Sigmoid colon (tissue), 7 donors: Measurements from ENCODE around the gene MFSD6L. TPM values are rescaled to one million over a fixed set of nuclear protein-coding genes. Genes with fewer than 3 reads are reported as not detected.

Experiments used
- DNase-seq: peaks from one replicate; pipeline ENCODE4 v3.0.0-alpha.2; 2019
- H3K27ac ChIP-seq, 4 donors: fragments of 200-600 bp; sonication (generic); one replicate each; pipeline ENCODE4 v1.5.1; 2016 to 2019; ENCODE audit warnings: mild to moderate bottlenecking in 1 of 4
- H3K27me3 ChIP-seq, 3 donors: fragments of 200-600 bp; sonication (generic); one replicate each; pipeline ENCODE4 v1.5.1; 2019; ENCODE audit warnings: mild to moderate bottlenecking in 1 of 3
- H3K36me3 ChIP-seq, 4 donors: fragments of 200-600 bp; sonication (generic); one replicate each; pipeline ENCODE4 v1.5.1; 2016 to 2019
- H3K4me1 ChIP-seq, 4 donors: fragments of 200-600 bp; sonication (generic); one replicate each; pipeline ENCODE4 v1.5.1; 2017 to 2019
- H3K4me3 ChIP-seq, 4 donors: fragments of 200-600 bp; sonication (generic); one replicate each; pipeline ENCODE4 v1.5.1; 2017 to 2019; ENCODE audit warnings: mild to moderate bottlenecking in 2 of 4, moderate library complexity in 1 of 4
- H3K9me3 ChIP-seq, 4 donors: fragments of 200-600 bp in 3 of 4; sonication (generic) in 3 of 4; one replicate each; pipeline versions ENCODE4 v1.5.1 to v1.6.1; 2013 to 2019
- CTCF ChIP-seq, 4 experiments: fragments of 450-650 bp in 3 of 4; fragments of 200-600 bp in 1 of 4; IDR thresholded peaks; one replicate each; pipeline ENCODE4 v1.5.1; 2016 to 2019; ENCODE audit warnings: antibody characterized with exemption in 4 of 4, mild to moderate bottlenecking in 3 of 4, moderate library complexity in 2 of 4
- EP300 ChIP-seq, 4 donors: sonication (generic); formaldehyde crosslinking; IDR thresholded peaks; one replicate each; pipeline ENCODE4 v1.6.1; 2017; ENCODE audit warnings: antibody characterized with exemption in 4 of 4
- POLR2A ChIP-seq, 2 donors: fragments of 450-650 bp; IDR thresholded peaks; one replicate each; pipeline ENCODE4 v1.6.1; 2016; ENCODE audit warnings: antibody characterized with exemption in 2 of 2, mild to moderate bottlenecking in 2 of 2, moderate library complexity in 2 of 2
- POLR2AphosphoS5 ChIP-seq, 4 donors: sonication (generic); formaldehyde crosslinking; IDR thresholded peaks; one replicate each; pipeline ENCODE4 v1.6.1; 2017; ENCODE audit warnings: antibody characterized with exemption in 4 of 4
- WGBS, 2 donors: extraction: QIAGEN DNeasy Blood & Tissue Kit; methylation state at CpG; one replicate each; pipeline ENCODE4 v1.1.7; 2013; 5-methylcytosine and 5-hydroxymethylcytosine counted together
- intact Hi-C: fragments of 100-400 bp; cut with DNase I; formaldehyde crosslinking; loops from one replicate; pipeline ENCODE4 v1.15.1; 2023
- polyA plus RNA-seq, 3 donors: library from polyadenylated mRNA; stranded (reverse); fragments of 200-250 nt; gene quantifications; one replicate each; pipeline ENCODE4 v1.2.3, GENCODE V29; 2013
- total RNA-seq, 4 donors: library from RNA; depleted of rRNA; stranded (reverse); fragments of >200 nt; gene quantifications; one replicate each; pipeline ENCODE4 v1.1.0, GENCODE V29; 2016
- donor health status: healthy with polysubstance abuse.
- donor health status: Bipolar disorder and iron deficiency.
- donor health status: healthy.

Gene MFSD6L
- total and polyA plus RNA-seq, 7 donors, result 0.69 to 4.9 (median 1.2) TPM; not detected in 4

GRCh38 chr17:8782176-8782575 lies 17.0 kb downstream of the MFSD6L start:
- no peak for TF ChIP-seq POLR2A (IDR thresholded peaks at IDR 0.05)
- no peaks in the 10 kb centered on the region for H3K9me3 ChIP-seq
- no peaks in the 10 kb centered on the region for H3K4me1 ChIP-seq
- no peak overlapping the region for H3K27ac ChIP-seq
- no peak for DNase-seq
- H3K36me3 ChIP-seq, result no peaks in the 10 kb centered on the region
- 94% methylated on average over 1 of the region's 1 CpG for WGBS, 2 donors
- H3K4me3 ChIP-seq, result no peak overlapping the region
- intact Hi-C loops, result no loop called here
- no peaks in the 10 kb centered on the region for H3K27me3 ChIP-seq

- Histone ChIP-seq H3K27ac (no peak overlapping the region), H3K4me1 (no peaks in the 10 kb centered on the region), H3K27me3 (no peaks in the 10 kb centered on the region), H3K36me3 (no peaks in the 10 kb centered on the region), H3K4me3 (no peak overlapping the region), H3K9me3 (no peaks in the 10 kb centered on the region)
- TF ChIP-seq POLR2AphosphoS5 (IDR thresholded peaks at IDR 0.05) (no peak), EP300 (IDR thresholded peaks at IDR 0.05) (no peak), POLR2A (IDR thresholded peaks at IDR 0.05) (no peak)
- intact Hi-C loops, result no loop called here
- no peak for DNase-seq
- WGBS, 2 donors, result 87 to 89% methylated on average over 4 of the region's 4 CpGs
These were observed 17.4 kb downstream of the MFSD6L start for GRCh38 chr17:8781776-8782175.

- Histone ChIP-seq H3K27me3 (peaks cover 0 to 4% (median 0%) of the 10 kb centered on the region in 3 donors), H3K9me3 (peaks cover 0 to 2% (median 0%) of the 10 kb centered on the region in 4 donors), H3K4me3 (no peak overlapping the region), H3K27ac (no peak overlapping the region), H3K4me1 (no peaks in the 10 kb centered on the region), H3K36me3 (no peaks in the 10 kb centered on the region)
- no peak for DNase-seq
- WGBS, 2 donors, result 66 to 93% methylated on average over 1 of the region's 1 CpG
- TF ChIP-seq EP300 (IDR thresholded peaks at IDR 0.05), result no peak
- intact Hi-C loops, result no loop called here
These were observed 22.3 kb downstream of the MFSD6L start for GRCh38 chr17:8776881-8777280.

- H3K27ac ChIP-seq, result no peak overlapping the region
- TF ChIP-seq CTCF (IDR thresholded peaks at IDR 0.05), result no peak
- TF ChIP-seq EP300 (IDR thresholded peaks at IDR 0.05), result no peak
- TF ChIP-seq POLR2AphosphoS5 (IDR thresholded peaks at IDR 0.05), result no peak
- TF ChIP-seq POLR2A (IDR thresholded peaks at IDR 0.05), result no peak
These were observed 22.9 kb downstream of the MFSD6L start for GRCh38 chr17:8776248-8776647.

GRCh38 chr17:8766731-8767130 lies 32.4 kb downstream of the MFSD6L start:
- WGBS, 2 donors, result 86 to 91% methylated on average over 2 of the region's 2 CpGs
- Histone ChIP-seq H3K27ac (no peak overlapping the region), H3K36me3 (no peaks in the 10 kb centered on the region), H3K4me3 (no peak overlapping the region), H3K9me3 (no peaks in the 10 kb centered on the region), H3K4me1 (no peaks in the 10 kb centered on the region), H3K27me3 (peaks cover 0 to 5% (median 0%) of the 10 kb centered on the region in 3 donors)
- intact Hi-C loops, result no loop called here
- TF ChIP-seq EP300 (IDR thresholded peaks at IDR 0.05) (no peak), CTCF (IDR thresholded peaks at IDR 0.05) (no peak), POLR2AphosphoS5 (IDR thresholded peaks at IDR 0.05) (no peak), POLR2A (IDR thresholded peaks at IDR 0.05) (no peak)
- no peak for DNase-seq

More at GRCh38 chr17:8776248-8776647, 22.9 kb downstream of the MFSD6L start:
- Histone ChIP-seq H3K4me3 (no peak overlapping the region), H3K4me1 (no peaks in the 10 kb centered on the region), H3K9me3 (peaks cover 0 to 2% (median 0%) of the 10 kb centered on the region in 4 donors), H3K27me3 (peaks cover 0 to 4% (median 0%) of the 10 kb centered on the region in 3 donors), H3K36me3 (no peaks in the 10 kb centered on the region)
- intact Hi-C loops, result no loop called here
- no peak for DNase-seq

- TF ChIP-seq CTCF (IDR thresholded peaks at IDR 0.05) (no peak), POLR2A (IDR thresholded peaks at IDR 0.05) (no peak)
- Histone ChIP-seq H3K9me3 (no peaks in the 10 kb centered on the region), H3K27me3 (peaks cover 0 to 6% (median 0%) of the 10 kb centered on the region in 3 donors), H3K27ac (no peak overlapping the region), H3K4me3 (no peak overlapping the region), H3K4me1 (no peaks in the 10 kb centered on the region), H3K36me3 (no peaks in the 10 kb centered on the region)
- intact Hi-C loops, result no loop called here
- 80 to 89% methylated on average over 8 of the region's 8 CpGs for WGBS, 2 donors
- DNase-seq, result no peak
These were observed 37.2 kb downstream of the MFSD6L start for GRCh38 chr17:8762012-8762411.
